Body of pancreas (tissue), 4 donors: Measurements from ENCODE around the gene ABLIM1.

ENCODE experiments used
- POLR2A ChIP-seq, 3 donors: fragments of 450-650 bp; IDR thresholded peaks; one replicate each; pipeline ENCODE4 v1.6.1; 2016; ENCODE audit warnings: antibody characterized with exemption in 3 of 3, mild to moderate bottlenecking in 2 of 3
- TF ChIP-seq, protein P1 (sequence below), 7 experiments: fragments of 450-650 bp in 4 of 7; fragments of 200-600 bp in 3 of 7; sonication (generic) in 3 of 7; IDR thresholded peaks; one replicate each; pipeline ENCODE4 v1.5.1; 2016 to 2019; ENCODE audit warnings: antibody characterized with exemption in 7 of 7

DNA sequence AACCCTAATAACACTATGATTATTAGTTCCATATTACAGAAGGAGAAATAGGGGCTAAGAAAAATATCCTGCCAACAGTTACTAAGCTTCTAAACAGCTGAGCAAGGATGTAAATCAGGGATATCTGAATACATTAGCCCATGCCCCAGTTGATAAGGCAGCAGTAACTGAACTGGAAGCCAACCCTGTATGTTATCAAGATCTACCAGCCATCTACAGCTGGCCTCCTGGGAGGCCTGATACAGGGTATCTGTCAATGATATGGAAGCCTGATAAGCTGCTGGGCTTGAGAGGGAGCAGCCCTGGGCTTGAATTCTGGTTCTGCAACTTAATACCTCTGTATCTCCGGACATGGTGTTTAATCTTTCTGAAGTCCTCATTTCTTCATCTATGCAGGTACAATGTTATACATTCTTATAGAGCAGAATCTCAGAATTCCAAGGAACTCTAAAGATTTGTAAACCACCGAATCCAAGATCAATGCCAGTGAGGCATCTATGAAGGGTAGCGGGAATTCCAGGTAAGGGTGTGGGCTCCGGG is 215.9 kb downstream of the ABLIM1 start:
- TF ChIP-seq POLR2A (IDR thresholded peaks at IDR 0.05): no peak
- TF ChIP-seq, protein P1, sequence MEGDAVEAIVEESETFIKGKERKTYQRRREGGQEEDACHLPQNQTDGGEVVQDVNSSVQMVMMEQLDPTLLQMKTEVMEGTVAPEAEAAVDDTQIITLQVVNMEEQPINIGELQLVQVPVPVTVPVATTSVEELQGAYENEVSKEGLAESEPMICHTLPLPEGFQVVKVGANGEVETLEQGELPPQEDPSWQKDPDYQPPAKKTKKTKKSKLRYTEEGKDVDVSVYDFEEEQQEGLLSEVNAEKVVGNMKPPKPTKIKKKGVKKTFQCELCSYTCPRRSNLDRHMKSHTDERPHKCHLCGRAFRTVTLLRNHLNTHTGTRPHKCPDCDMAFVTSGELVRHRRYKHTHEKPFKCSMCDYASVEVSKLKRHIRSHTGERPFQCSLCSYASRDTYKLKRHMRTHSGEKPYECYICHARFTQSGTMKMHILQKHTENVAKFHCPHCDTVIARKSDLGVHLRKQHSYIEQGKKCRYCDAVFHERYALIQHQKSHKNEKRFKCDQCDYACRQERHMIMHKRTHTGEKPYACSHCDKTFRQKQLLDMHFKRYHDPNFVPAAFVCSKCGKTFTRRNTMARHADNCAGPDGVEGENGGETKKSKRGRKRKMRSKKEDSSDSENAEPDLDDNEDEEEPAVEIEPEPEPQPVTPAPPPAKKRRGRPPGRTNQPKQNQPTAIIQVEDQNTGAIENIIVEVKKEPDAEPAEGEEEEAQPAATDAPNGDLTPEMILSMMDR (IDR thresholded peaks at IDR 0.05): no peak
